RPMI8226 (cell line): Measurements from ENCODE around the gene ZNF620.
"Not testable (repeated sequence)": the region's sequence is repeated elsewhere in the genome, so short reads cannot be mapped to it uniquely, and the experiment has no call there.

Source experiments
- DNase-seq: peaks from one replicate; pipeline ENCODE4 v3.0.0-alpha.2; 2015

ZNF620 gene

DNA sequence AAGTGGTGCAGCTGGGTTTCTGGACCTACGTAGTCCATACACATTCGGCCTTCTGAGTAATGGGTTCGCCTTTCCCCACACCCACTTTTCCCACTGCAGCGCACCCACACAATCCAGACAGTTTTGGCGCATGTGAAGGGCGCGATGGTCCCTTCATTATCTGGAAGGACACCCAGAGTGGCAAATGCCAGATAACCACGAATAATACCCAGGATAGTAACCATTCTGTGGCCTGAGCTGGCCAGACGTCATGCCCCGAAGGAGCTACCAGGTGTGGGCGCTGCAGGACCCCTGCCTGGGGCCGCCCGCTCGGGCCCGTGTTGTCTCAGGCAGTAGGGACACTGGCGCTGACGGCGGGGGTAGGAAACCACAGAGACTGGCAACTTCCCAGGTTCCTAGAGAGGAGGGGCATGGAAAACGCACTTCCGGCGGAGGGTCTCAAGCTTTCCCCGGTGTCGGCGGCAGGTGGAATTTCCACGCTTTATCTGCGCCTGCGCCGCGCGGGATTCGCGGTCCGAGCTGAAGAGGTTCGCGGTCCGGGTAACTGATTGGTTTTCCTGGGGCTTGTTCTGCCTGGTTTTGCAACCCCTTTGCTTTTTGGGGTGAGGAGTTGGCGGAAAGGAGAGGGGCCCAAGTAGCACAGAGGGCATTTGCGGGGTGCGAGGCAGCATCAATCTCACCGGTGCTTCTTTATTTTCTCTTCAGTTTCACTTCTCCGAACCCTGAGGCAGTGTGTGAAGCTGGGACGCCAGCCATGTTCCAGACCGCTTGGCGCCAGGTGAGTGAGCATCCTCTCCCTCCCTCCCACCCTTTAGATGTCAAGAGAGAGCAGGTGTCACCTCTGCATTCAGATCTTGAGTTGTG is at the start of gene ZNF620:
Gene ZNF620 (plus strand): TSS at position 441 of the 864 bp plus-strand sequence. CDS start 314 bp downstream, at position 755.
- DNase-seq = peak; percentile 78

DNA sequence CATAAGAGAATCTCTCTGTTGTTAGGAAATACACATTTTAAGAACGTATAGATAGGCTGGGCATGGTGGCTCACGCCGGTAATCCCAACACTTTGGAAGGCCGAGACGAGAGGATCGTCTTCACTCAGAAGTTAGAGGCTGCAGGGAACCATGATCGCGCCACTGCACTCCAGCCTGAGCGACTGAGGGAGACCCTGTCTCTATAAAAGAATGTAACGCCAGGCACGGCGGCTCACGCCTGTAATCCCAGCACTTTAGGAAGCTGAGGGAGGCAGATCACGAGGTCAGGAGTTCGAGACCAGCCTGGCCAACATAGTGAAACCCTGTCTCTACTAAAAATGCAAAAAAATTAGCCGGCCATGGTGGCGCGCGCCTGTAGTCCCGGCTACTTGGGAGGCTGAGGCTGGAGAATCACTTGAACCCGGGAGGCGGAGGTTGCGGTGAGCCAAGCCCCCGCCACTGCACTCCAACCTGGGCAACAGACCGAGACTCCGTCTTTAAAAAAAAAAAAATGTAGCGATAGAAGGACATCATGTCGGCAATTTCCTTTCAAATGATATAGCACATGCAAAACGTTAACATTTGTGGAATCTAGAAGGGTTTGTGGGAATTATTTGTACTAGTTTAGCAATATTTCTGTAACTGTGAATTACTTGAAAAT is 49.4 kb upstream of the ZNF620 start:
- DNase-seq = no peak

DNA sequence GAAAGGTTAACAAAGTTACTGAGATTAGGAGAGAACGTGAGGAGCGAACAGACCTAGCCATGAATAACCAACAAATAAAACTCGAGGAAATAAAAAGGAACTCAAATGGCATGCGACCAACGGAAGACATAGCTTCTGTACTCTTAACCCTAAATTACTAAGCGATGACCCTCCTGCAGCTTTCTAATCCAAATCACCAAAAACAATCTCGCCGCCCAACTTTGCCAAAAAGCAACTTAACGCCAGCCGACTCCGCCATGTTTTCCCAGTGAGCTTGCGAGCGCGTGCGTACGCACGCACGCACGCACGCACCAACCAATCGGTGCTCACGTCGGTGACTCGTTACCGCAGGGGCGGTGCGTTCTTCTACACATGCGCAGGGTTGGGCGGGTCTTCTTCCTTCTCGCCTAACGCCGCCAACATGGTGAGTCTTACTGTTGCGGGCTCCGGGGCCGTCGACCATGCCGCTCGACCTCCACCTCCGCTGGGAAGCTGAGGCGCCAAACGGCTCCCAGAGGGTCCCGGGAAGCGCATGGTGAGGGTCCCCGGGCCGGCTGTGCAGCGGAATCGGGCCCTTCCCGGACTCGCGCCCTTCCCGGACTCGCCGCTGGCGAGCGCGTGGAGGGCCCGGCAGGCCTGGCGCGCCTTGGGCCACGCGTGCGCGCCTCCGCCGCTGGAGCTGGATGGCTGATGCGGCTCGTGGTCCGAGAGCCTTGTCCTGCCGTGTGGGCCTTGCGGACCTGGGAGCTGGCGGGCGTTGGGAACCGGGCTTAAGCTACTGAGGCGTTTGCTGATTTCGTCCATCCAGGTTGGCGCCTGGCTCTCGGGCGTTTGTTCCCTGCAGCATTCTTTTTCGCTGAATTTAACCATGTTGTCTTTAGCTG is 48.7 kb upstream of the ZNF620 start, which contains the start of gene RPL14:
Gene RPL14 (plus strand): TSS at position 400 of the 884 bp plus-strand sequence. CDS start 133 bp downstream, at position 533.
- DNase-seq = peak; percentile 98

DNA sequence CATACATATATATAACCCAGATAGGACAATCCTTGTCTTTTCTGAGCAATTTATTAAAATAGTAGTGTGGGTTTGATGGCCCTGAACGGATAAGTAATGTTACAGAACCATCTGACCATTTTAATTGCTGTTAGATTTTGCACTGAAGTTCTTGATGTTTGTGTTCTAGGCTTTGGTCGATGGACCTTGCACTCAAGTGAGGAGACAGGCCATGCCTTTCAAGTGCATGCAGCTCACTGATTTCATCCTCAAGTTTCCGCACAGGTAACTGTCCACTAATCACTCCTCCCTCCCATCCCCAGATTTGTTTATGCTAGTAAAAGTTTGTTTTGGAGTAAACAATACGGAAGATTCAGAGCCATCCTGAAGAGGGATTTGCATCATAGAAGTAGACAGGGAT is 47.4 kb upstream of the ZNF620 start:
- DNase-seq = no peak

DNA sequence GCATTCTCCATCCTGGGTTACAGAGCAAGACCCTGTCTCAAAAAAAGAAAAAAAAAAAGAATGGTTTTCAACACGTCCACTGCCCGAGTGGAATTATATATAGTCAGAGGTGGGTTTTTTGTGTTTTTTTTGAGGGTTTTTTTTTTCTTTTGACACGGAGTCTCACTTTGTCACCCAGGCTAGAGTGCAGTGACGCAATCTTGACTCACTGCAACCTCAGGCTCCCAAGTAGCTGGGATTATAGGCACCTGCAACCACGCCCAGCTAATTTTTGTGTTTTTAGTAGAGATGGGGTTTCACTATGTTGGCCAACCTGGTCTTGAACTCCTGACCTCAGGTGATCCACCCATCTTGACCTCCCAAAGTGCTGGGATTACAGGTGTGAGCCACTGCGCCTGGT is 45.4 kb upstream of the ZNF620 start:
- not testable (repeated sequence) for DNase-seq

DNA sequence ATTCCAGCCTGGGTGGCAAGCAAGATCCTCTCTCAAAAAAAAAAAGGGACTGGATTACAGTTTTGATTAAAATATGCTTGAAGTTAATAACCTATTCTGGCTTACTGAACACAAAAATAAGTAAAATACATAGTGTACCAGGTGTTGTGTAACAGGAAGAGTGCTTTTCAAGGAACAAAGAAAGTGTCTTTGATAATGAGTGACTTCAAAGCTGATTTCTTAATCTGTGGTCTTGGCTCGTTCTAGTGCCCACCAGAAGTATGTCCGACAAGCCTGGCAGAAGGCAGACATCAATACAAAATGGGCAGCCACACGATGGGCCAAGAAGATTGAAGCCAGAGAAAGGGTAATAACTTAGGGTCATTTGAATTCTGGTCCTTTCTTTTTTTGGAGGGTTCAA is 44.7 kb upstream of the ZNF620 start:
- no peak for DNase-seq

DNA sequence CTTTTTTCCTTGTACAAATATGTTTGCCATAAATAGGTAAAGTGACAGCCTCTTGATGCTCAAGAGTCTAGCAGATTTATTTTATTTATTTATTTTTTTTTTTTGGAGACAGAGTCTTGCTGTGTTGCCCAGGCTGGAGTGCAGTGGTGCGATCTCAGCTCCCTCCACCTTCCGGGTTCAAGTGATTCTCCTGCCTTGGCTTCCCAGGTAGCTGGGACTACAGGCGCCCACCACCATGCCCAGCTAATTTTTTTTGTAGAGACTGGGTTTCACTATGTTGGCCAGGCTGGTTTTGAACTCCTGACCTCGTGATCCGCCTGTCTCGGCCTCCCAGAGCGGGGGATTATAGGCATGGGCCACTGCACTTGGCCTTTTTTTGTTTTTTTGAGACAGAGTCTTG is 43.0 kb upstream of the ZNF620 start:
- DNase-seq = not testable (repeated sequence)

DNA sequence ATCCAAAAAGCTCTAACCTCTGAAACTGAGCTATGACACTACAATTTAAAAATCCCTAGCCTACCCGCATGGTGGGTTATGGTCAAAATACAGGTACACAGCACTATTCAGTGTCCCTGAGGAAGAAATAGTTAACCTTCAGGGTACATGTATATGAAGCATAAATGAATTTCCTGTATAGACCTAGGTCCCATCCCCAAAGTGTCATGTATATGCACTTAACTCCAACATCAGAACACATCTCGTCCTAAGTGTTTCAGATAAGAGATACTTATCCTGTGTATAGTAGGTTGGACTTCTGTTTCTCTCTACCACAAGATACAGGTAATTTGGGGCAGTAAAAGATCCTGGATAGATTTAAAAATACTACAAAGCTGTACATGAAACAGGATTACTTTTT is 42.3 kb upstream of the ZNF620 start:
- no peak for DNase-seq

DNA sequence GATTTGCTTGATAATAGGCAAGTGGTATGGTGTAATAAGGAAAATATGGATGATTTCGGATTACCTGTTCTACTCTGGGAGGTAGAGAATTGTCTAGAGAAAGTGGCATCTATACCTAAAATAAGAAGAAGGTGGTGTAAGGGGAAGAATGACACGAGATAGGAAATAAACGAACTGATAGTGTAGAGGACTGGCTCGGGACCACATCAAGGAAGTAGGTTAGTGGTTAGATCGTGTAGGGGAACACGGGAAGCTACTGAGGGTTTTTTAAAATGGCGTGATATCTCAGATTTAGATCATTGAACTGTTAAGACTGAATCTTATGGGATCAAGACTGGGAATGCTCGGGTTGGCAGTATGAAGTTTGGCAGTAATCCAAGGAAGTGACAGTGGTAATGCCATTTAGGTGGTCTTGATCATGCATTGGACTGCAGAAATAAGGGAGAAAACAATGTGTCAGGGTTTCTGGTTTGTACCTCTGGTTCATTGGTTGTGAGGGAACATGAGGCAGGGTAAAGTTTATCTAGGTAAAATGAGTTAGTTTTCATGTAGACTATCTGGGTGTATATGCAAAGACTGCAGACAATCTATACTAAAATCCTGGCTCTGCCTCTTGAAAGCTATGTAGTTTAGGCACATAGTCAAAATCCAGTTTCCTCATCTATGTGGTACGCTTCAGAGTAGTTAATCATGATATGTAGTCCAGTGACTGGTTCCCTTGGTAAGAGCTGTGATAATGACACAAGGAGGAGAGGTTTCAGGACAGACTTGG is 41.3 kb upstream of the ZNF620 start:
- no peak for DNase-seq

DNA sequence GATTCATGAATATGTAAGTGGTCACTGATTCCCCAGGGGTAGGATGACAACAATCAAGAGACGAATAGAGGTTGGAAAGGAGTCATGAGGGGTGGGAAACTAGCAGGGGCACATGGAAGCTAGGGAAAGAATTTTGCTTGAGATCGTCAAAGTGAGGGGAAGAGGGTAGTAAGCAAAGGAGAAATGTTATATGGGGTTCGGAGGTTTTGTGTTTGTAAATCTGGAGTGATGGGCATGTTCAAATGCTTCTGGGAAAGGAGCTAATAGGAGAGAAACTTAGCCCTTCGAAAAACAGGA is 40.8 kb upstream of the ZNF620 start:
- DNase-seq = no peak

DNA sequence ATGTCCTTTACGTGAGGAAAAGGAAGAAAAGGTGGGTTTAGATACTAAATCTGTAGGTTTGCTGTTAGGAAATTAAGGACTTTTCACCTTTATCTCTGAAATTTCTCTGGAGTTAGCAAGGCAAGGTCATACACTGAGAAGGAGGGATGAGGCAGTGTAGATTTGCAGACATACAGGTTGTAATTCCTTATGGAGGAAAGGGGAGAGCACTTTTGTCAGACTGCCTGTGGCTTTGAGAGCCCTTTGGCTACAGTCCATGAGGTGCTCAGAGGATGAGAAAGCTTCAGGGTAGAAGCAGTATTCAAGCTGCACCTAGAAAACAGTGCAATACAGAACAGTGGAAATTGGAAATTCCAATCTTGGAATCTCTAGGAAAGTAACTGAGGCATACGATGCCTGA is 40.4 kb upstream of the ZNF620 start:
- no peak for DNase-seq

DNA sequence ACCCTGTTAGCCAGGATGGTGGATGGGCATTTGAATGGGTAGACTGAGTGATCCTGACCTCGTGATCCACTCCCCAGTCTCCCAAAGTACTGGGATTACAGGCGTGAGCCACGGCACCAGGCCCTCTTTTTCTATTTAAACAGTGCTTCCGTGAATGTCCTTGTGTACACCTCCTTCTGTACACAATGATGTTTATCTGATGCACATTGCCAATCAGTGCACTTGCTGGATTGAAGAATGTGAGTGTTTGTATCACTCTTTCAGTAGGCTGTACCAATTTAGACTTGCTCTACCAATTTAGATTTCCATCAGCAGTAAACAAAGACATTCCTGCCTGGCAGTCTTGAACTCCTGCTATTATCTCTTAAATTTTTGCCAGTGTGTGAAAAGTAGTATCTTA is 37.8 kb upstream of the ZNF620 start:
- no peak for DNase-seq

DNA sequence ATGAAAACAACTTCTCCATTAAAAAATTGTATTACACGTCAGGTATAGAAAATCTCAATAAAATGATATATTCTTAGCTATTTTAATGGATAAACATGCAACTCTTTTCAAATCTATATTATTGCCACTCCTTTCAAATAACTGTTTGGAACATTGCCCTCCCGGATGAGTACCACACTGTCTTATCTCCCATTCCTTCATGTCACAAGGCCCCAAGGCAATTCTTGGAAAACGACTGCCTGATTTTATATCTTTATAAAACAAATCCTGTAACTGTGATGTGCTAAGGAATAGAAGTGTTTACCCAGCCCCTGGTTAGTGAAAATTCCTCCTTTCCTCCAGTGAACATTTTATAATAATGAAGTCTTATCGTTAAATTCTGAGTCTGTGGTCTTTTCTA is 35.1 kb upstream of the ZNF620 start:
- DNase-seq = no peak

DNA sequence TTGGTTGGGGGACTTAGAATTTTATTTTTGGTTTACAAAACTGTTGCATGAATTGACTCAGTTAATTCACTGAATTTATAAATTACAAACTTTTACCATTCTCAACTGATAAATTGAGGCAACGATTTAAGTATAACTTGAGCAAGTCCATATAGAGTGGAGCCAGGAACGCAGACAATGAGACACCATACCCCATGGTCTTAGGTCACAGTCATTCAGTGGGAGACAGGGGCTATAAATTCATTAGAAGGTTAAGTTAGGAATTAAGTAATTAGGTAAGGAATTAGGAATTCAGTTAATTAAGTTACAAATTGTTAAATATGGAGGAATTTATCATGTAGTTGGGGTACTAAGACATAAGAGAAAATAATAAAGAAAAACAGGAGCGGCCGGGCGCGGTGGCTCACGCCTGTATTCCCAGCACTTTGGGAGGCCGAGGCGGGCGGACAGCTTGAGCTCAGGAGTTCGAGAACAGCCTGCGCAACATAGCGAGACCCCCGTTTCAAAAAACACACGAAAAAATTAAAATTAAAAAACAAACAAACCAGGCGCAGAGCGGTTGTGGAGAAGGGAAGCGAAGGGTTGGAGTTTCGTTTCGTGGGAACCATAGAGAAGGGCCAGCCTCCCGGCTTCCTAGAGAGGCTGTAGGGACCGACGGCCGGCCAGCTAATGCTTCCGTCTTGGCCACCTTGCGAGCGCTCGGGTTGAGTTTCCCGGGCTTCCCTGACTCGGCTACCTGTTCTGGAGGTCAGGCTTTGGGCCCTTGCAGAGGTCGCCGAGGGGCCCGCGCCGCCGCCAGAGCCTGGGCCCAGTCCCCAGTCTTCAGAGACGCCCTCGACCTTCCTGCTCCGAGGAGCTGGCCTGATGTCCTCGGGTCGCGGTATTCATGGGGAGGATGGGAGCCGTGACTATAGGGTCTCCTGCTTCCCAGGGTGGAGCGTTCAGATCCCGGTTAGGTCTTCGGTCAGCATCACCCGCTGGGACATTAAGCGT is 29.1 kb upstream of the ZNF620 start, which contains the start of gene ZNF619:
Gene ZNF619 (plus strand): TSS at position 645 of the 993 bp plus-strand sequence. CDS start 858 bp downstream, outside the sequence.
- peak; percentile 81 for DNase-seq

DNA sequence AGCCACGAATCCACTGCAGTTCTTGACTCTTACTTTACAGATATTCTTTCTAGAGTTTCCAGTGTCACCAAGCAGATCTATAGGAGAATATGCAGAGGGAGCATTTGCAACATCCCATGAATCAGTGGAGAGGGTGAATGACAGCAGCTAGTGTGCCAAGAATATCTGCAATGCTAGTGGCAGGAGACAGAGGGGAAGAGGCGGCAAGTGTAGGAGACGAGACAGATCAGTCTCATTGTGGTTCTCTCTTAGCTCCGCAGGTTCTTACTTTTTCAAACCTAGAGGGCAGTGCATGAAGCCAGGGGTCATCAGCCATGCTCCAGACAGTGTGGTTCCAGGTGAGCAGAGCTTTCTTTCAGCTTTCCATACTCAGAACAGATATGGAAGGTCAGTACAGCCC is 28.2 kb upstream of the ZNF620 start:
- DNase-seq = no peak

DNA sequence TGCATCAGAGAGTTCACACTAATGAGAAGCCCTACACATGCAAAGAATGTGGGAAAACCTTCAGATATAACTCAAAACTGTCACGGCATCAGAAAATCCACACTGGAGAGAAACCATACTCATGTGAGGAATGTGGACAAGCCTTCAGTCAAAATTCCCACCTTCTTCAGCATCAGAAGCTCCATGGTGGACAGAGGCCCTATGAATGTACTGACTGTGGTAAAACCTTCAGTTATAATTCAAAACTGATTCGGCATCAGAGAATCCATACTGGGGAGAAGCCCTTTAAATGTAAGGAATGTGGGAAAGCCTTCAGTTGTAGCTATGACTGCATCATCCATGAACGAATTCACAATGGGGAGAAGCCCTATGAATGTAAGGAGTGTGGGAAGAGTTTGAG is 18.7 kb upstream of the ZNF620 start:
- no peak for DNase-seq

DNA sequence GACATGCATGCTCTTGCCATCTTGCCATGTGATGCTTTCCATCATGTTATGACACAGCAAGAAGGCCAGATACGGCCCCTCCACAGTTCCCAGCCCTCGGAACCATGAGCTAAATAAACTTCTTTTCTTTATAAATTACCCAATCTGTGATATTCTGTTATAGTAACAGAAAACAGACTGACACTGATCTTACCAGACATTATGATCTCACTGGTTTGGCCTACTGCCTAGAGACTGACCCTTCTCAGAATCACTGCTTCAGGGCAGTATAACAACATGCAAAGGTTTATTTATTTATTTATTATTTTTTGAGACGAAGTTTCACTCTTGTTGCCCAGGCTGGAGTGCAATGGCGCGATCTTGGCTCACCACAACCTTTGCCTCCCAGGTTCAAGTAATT is 14.9 kb upstream of the ZNF620 start:
- no peak for DNase-seq

DNA sequence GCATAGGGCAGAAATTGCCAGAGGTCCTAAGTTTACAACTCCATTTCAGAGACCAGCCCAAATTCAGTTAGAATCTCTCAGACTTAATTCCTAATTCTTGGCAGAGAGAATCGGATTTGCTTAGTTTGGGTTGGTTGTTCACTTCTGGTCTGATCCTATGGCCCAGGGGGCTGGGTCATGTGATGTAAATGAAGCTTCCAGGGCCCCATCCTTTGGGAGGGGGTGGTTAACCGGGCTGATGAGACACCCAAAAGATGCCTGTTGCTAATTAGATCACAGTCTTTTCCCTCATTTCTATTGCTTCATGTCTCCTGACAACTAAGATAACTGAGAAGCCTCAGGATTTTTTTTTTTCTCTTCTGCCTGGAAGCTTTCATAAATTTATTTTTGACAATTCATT is 11.1 kb upstream of the ZNF620 start:
- no peak for DNase-seq

DNA sequence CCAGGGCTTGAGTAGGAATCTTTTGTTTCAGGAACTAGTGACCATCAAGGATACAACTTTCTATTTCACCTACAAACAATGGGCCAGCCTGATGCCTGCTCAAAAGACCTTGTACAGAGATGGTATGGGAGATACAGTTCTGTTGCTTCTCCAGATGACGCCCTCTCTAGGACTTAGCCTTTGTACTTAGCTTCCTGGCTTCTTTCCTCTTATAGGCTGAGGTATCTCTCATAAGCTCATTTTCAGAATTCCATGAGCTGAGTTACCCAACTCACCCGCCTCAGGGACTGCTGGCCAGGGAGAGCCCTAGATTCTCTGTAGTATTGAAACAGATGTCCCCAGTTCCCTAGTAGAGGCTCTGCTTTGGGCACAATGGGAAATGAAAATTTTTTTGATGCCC is 8.6 kb upstream of the ZNF620 start:
- no peak for DNase-seq

DNA sequence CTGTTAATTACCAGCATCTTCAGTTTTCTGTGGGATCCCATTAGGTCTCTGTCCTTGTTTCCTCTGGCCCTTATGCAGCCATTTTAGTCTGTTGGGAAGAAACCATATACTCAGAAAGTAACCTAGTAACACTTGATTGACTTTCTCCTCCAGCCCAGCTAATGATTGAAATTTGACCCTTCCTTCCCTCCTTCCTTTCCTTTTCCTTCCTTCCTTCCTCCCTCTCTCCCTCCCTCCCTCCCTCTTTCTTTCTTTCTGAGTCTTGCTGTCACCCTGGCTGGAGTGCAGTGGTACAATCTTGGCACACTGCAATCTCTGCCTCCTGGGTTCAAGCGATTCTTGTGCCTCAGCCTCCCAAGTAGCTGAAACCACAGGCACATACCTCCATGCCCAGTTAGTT is 5.9 kb upstream of the ZNF620 start:
- DNase-seq = no peak

DNA sequence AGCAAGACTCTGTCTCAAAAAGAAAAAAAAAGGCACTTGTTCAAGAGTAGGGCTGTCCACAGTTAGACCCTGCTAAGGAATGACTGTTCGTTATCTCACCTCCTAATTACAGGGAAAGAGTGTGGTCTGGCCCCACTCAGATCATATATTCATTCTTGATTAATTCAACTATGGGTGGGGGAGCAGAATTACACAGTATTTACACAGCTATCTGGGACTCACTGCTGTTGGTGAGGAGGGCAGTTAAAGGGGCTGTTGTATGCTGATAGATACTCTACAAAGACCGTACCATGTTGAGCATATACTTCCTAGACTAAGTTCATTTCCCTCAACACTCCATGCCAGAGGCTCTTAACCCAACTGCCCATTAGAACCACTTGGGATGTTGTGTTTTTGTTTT is 3.8 kb upstream of the ZNF620 start:
- no peak for DNase-seq
